Adipocyte (in vitro differentiated cells): Measurements from ENCODE around the gene ZBTB46.

Source experiments
- DNase-seq: peaks from one replicate; pipeline ENCODE4 v3.0.0-alpha.2; 2015; ENCODE audit warnings: low read depth
- H3K27me3 ChIP-seq: replicated peaks from 2 replicates; pipeline ENCODE4 v1.7.0; 2013; ENCODE audit warnings: mild to moderate bottlenecking, low read length, moderate library complexity; ENCODE audit not compliant: control insufficient read depth, insufficient read depth
- H3K36me3 ChIP-seq: 2 replicates; pipeline ENCODE4 v1.7.0; 2013; ENCODE audit warnings: low read length, mild to moderate bottlenecking, moderate library complexity; ENCODE audit not compliant: control insufficient read depth, insufficient read depth, severe bottlenecking
- H3K4me1 ChIP-seq: 2 replicates; pipeline ENCODE4 v1.7.0; 2013; ENCODE audit warnings: mild to moderate bottlenecking, low read length, moderate library complexity; ENCODE audit not compliant: control insufficient read depth, insufficient read depth
- H3K4me3 ChIP-seq: 2 replicates; pipeline ENCODE4 v1.7.0; 2013; ENCODE audit warnings: mild to moderate bottlenecking, low read length, moderate library complexity
- H3K9ac ChIP-seq: 2 replicates; pipeline ENCODE4 v1.7.0; 2013; ENCODE audit warnings: mild to moderate bottlenecking, low read length, moderate library complexity
- H3K9me3 ChIP-seq: 2 replicates; pipeline ENCODE4 v1.7.0; 2013; ENCODE audit warnings: mild to moderate bottlenecking, low read length, moderate library complexity; ENCODE audit not compliant: control insufficient read depth

The ZBTB46 gene

DNA sequence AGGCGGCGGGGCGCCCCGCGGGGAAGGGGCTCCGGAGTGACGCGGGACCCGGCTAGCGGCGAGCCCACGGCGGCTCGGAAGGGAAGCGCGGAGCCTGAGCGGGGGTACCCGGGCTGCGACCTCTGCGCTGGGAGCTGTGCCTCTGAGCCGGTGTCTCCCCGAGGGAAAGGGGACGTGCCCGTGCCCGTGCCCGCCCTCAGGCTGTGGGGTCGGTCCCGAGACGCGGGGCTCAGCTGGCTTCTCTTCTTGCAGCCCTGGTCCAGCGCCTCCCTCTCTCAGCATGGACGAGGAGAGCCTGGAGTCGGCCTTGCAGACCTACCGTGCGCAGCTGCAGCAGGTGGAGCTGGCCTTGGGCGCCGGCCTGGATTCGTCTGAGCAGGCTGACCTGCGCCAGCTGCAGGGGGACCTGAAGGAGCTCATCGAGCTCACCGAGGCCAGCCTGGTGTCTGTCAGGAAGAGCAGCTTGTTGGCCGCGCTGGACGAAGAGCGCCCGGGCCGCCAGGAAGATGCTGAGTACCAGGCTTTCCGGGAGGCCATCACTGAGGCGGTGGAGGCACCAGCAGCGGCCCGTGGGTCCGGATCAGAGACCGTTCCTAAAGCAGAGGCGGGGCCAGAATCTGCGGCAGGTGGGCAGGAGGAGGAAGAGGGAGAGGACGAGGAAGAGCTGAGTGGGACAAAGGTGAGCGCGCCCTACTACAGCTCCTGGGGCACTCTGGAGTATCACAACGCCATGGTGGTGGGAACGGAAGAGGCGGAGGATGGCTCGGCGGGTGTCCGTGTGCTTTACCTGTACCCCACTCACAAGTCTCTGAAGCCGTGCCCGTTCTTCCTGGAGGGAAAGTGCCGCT, 122.5 kb downstream of the ZBTB46 start:
- H3K4me1 ChIP-seq, result peaks cover 21% of the 10 kb centered on the region
- H3K27me3 ChIP-seq, result no peaks in the 10 kb centered on the region
- H3K4me3 ChIP-seq, result peak overlapping the region; percentile 91
- H3K9ac ChIP-seq, result peak overlapping the region; percentile 95
- peak; percentile 30 for DNase-seq
- H3K9me3 ChIP-seq, result no peaks in the 10 kb centered on the region
- peaks cover 57% of the 10 kb centered on the region for H3K36me3 ChIP-seq

DNA sequence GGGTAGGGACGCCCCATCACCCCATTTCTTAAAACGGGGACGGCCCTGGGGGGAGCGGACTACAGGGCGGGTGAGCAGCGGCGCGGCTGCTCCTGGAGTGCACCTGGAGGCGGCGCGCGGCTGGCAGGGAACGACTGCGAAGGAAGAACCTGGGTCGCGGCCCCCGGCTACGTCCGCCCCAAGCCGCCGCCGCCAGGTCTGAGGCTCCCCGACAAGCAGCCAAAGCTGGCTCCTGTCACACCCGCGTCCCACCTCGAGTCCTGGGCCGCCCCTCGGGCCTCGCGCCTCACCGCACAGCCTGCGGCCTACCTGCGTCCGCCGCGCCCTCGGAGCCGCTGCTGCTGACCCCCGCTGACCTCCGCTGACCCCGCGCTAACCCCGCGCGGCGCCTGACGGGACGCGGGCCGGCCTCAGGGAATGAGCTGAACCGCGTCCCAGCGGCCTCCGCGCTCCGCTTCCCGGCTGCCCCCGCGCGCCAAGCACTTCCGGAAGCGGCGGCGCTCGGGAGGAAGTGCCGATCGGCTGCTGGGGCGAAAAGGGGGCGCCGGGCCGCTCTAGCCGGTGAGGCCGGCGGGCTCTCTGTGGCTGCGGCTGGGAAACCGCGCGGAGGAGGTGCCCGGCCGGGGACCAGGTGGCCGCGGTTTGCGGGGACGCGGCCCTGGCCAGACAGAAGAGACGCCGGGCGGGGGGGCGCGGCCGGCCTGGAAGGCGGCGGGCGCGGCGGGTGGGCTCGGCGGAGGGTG, 123.3 kb downstream of the ZBTB46 start, which contains the start of the genes ARFRP1 and ZGPAT:
Gene ARFRP1, minus strand, starts transcription at position 419 of the 743 bp plus-strand sequence. CDS start 885 bp downstream, outside the sequence.
Gene ZGPAT, plus strand, starts transcription at position 482 of the 743 bp plus-strand sequence. CDS start 542 bp downstream, outside the sequence.
- Histone ChIP-seq H3K4me3 (peak within 1 kb of the TSS; percentile 91), H3K9me3 (no peaks in the 10 kb centered on the region), H3K9ac (peak within 1 kb of the TSS; percentile 95), H3K27me3 (no peaks in the 10 kb centered on the region), H3K36me3 (peaks cover 55% of the 10 kb centered on the region), H3K4me1 (peaks cover 21% of the 10 kb centered on the region)
- peak; percentile 93 for DNase-seq

DNA sequence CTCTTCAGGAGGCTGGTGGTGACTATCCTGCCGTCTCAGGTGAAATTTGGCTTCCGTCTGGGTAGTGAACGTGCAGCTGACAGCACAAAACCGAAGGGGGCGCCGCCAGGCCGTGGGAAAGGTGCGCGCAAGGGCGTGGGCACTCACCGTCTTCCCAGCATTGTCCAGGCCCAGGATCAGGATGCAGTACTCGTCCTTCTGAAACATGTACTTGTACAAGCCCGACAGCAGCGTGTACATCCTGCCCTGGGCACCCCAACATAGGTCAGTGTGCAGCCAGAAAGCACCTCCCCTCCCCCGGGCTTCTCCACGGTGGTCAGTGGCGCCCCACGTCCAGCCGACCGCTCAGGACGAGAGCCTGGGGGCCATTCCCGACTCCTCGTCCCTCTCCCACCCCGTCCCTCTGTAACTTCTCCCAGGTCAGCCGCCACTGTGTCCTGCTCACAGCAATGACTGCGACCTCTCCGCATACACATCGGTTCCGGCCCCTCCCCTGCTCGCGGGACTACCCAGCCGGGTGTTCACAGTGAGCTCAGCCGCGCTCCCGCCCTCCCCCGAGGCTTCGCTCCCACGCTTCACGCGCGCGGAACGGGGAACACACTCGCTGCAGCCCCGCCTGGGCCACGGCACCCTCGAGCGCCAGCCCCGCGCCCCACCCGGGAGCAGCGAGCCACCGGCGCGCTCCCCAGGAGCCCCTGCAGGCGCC, 124.1 kb downstream of the ZBTB46 start:
- Histone ChIP-seq H3K36me3 (peaks cover 49% of the 10 kb centered on the region), H3K4me1 (peaks cover 21% of the 10 kb centered on the region), H3K9ac (peak overlapping the region; percentile 95), H3K27me3 (no peaks in the 10 kb centered on the region), H3K4me3 (peak overlapping the region; percentile 91), H3K9me3 (no peaks in the 10 kb centered on the region)
- peak; percentile 74 for DNase-seq

DNA sequence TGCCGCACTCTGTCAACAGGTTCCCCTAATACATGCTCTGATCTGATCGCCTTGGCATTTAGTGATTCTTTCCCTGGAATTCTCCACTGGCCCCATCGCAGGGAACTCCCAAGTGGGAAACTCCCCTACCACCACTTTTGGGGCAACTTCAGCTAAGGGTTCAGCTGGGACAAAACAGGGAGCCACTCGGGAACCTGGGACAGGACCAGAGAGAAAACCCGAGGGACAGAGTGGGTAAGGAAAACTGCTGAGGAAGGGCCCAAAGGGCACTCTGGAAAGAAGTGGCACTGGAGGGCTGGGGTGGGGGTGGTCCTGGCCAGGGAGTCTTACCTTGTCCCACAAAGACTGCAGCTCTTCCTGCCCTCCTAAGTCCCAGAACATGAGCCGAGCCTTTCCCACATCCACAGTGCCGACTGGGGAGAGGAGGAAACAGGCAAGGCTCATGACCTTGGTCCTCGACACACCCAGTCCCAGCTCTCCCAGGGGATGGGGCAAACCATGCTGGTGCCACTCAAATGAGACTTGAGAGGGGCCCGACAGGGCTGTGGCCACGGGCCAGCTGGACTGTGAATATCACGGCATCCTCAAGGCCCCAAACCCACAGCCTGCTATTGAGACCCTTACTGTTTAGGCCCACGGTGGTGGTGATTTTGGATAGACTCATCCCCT, 124.9 kb downstream of the ZBTB46 start:
- Histone ChIP-seq H3K4me3 (peak overlapping the region; percentile 91), H3K9ac (peak overlapping the region; percentile 95), H3K36me3 (peaks cover 40% of the 10 kb centered on the region), H3K27me3 (no peaks in the 10 kb centered on the region), H3K4me1 (peaks cover 21% of the 10 kb centered on the region), H3K9me3 (no peaks in the 10 kb centered on the region)
- no peak for DNase-seq

DNA sequence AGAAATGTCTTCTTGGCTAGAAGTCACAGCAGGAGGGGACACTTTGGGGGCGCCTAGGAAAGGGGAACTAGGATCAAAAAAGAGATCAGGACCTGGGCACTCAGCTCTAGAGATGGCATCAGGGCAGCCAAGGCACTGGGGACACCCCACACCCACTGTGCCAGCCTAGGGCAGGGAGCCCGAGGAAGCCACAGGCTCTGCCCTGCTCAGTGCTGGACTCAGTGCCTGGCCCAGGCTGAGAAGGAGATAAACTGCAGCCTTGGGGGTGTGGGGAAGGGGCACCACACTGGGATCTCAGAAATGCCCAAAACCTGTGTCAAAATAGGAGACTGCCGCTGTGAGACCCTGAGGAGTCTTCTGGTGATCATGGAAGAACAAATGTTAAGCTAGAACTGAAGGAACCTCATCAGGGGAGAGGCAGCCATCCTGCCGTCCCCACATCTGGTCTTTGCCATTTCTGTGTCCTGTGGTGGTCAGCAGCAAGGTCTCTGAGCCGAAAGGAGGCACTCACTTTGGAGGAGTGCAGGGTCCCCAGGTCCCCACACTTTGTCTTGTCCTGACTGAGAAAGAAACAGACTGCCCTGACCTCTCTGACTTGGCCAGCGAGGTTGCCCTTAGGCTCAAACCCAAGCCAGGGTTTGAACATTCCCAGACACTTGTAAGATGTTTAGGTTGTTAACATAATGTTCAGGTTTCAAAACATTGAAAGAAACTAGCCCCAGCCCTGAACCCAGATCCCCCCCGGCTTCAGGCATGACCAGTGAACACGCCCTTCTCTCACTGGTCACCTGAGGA, 125.6 kb downstream of the ZBTB46 start:
- peaks cover 34% of the 10 kb centered on the region for H3K36me3 ChIP-seq
- H3K9ac ChIP-seq, result peak overlapping the region; percentile 95
- H3K4me1 ChIP-seq, result peaks cover 21% of the 10 kb centered on the region
- no peaks in the 10 kb centered on the region for H3K9me3 ChIP-seq
- no peaks in the 10 kb centered on the region for H3K27me3 ChIP-seq
- DNase-seq, result no peak
- H3K4me3 ChIP-seq, result no peak overlapping the region

DNA sequence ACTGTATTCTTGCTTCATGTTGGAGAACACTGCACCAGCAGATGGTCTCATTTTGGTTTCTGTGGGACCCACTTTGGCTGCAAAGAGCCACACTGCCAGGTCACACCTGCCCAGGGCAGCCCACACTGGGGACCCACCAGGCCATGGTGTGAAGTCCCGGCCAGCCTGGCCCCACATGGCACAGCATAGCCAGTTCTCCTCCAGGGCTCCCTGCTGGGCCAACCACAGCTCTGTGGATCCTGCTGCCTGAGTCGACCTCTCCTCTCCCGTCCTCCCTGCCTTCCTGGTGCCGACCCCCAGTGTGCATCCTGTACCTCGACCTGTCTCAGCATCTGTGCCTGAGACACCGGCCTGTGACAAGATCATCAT, 126.3 kb downstream of the ZBTB46 start:
- no peak for DNase-seq
- H3K9ac ChIP-seq, result no peak overlapping the region
- no peaks in the 10 kb centered on the region for H3K9me3 ChIP-seq
- peaks cover 24% of the 10 kb centered on the region for H3K4me1 ChIP-seq
- H3K36me3 ChIP-seq, result peaks cover 32% of the 10 kb centered on the region
- H3K4me3 ChIP-seq, result no peak overlapping the region
- H3K27me3 ChIP-seq, result no peaks in the 10 kb centered on the region

DNA sequence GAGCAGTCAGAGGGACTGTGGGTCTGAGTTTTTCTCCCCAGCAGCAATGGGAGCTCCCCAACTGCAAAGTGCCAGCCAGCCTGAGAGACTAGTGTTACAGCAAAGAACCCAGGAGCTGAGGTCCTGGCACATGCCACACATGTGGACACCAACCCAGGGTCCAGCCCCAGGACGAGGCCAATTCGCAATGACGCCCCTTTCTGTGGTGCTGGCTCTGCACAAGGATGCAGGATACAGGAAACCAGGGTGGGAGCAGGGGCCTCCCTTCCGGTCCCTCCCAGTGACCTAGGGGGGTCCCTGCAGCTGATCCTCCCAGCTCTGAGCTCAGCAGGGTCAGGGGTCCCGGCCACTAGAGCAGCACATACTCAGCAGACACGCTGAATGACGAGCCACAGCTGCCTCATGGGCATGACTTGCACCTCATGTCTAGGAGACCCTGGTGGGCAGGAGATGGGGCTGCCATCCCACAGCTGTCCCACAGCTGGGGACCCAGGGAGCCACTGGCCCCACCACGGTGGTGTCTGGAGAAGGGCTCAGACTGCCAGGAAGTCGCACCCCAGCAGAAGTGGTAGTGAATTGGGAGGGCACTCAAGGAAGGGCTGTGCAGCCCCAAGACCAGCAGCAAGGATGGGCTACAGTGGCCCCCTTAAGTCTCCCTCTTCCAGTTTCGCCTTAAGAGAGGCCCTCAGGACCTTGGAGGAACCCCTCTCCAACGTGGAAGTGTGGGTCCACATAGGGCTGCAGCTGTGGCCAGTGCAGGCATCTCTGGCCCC, 126.9 kb downstream of the ZBTB46 start:
- DNase-seq, result no peak
- Histone ChIP-seq H3K4me1 (peaks cover 25% of the 10 kb centered on the region), H3K36me3 (peaks cover 28% of the 10 kb centered on the region), H3K9ac (no peak overlapping the region), H3K27me3 (no peaks in the 10 kb centered on the region), H3K9me3 (no peaks in the 10 kb centered on the region), H3K4me3 (no peak overlapping the region)

DNA sequence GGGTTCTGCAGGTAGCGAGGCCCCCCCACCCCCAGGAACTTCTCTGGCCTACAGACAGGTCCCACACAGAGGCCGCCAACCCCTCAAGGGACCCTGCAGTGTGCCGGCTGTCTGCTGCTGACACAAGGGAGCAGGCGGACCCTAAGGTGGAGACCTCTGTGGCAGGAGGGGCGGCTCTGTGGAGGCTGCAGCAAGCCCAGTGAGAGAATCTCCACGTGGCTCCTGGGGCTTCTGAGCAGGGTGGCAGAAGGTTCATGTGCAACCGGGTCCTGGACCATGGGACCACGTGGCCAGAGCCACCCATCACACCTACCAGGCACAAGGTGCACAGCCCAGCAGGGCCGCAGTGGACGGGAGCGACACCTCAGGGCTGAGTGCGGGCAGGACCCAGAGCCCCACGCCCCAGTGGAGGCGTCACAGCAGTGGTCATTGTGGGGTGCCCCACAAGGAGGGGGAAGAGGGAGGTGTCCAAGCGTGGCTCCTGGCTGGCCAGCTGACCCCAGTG, 127.5 kb downstream of the ZBTB46 start:
- DNase-seq, result no peak

DNA sequence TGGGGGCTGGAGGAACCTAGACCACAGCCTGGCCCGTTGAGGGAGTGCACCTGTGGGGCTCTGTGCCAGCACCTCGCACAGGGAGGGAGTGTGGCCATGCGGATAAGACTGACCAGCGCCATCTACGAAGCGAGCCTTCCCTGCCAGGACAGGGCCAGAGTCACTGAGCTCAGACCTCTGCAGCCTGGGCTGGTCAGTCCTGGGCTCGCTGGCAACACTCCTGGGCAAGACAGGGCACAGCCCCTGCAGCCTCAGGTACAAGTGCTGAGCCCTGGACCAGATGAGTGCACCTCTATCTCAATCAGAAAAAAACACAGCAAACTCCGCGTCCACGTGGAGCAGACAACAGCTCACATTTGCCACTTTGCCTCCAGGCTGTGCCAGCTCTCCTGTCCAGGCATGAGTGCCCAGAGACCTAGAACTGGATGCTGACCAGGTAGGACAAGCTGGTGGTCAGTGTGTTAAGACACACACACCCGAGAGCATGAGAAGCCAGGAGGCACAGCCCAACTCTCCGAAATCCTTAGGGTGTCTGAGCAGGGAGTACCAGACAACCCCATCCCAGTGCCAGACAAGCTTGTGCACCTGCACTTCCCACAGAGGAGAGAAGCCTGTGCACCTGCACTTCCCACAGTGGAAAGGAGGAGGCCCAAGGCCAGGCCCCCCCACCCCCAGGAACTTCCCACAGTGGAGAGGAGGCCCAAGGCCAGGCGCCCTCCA, 128.2 kb downstream of the ZBTB46 start:
- no peaks in the 10 kb centered on the region for H3K9me3 ChIP-seq
- no peak for DNase-seq
- peaks cover 25% of the 10 kb centered on the region for H3K36me3 ChIP-seq
- H3K9ac ChIP-seq, result no peak overlapping the region
- no peaks in the 10 kb centered on the region for H3K27me3 ChIP-seq
- H3K4me3 ChIP-seq, result no peak overlapping the region
- peaks cover 30% of the 10 kb centered on the region for H3K4me1 ChIP-seq

More for the DNA sequence above, 127.5 kb downstream of the ZBTB46 start:
- Histone ChIP-seq H3K9me3 (no peaks in the 10 kb centered on the region), H3K9ac (no peak overlapping the region), H3K4me3 (no peak overlapping the region), H3K4me1 (peaks cover 25% of the 10 kb centered on the region), H3K27me3 (no peaks in the 10 kb centered on the region), H3K36me3 (peaks cover 25% of the 10 kb centered on the region)
